HUDEP-2 (cell line): ENCODE data around the gene USH1C.
A peak's percentile ranks its signal among the peaks of the same experiment; 100 is the strongest.

Source experiments
- DNase-seq, 76 experiments: peaks; one replicate each; lab custom pipeline; 2025; ENCODE audit not compliant: unreplicated experiment in 76 of 76; lab: John Stamatoyannopoulos, UW

Gene USH1C

DNA sequence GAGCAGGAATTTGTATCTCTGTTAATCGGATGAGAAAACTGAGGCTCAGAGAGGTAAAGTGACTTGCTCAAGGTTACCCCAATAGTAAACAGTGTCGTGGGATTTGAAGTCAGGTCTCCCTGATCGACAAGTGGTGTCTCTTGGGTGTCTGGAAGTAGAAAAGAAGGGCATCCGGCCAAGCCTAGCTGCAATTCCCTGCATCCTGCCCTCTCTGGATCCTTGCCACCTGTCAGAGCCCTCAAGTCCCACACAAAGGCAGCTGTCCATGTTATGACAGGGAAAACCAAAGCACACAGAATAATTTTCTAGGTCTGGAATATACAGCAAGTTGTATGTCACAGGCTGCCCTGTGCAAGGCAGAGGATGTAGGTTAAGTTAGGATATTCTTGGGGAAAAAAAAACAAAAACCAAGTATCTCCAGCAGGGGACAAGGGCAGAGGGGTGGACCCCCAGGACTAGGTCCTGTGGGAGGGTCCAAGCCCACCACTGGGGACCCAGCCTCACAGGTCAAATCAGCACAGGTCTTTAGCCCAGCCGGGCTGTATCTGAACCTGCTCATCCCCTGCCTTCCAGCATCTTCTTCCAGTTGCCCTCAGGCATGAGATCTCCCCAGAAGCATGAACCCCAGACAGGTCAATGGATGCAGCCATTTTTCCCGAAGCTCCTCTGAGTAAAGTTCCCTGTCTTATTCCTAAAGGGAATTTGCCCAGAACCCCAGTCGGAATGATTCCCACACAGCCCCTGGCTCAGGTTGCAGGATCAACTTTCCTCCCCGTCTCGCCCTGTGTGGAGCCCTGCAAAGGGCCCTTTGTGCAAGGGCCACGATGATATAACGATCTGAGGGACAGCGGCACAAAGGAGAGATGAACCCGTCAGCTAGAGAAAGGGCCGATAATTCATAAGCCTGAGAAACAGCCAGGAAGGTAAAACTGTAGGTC lies 15.0 kb downstream of the USH1C start:
- DNase-seq, result no peak

DNA sequence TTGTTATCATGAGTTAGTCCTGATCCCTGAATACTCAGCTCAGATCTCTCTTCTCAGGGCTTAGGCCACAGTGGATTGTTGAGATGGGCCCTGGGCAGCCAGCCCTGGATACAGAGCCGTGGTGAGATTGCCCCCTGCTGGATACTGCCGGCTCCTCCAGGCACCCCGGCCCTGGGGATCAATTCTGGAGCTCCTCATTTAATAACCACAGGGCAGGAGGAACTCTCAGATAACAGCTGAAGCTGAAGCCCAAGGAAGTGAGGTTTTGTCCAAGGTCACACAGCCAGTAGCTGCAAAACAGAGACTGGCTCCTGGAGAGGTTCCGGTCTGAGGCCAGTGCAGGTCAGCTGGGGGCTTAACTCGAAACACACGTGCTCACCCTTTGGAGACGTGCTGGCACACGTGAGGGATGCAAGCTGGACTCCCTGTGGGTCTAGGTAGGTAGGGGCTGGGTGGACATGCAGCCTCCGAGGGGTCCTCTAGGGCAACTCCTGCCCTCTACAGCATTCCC lies 16.0 kb downstream of the USH1C start:
- DNase-seq, result peak in 48 of 76 experiments; percentile 1 to 71 (median 30)

DNA sequence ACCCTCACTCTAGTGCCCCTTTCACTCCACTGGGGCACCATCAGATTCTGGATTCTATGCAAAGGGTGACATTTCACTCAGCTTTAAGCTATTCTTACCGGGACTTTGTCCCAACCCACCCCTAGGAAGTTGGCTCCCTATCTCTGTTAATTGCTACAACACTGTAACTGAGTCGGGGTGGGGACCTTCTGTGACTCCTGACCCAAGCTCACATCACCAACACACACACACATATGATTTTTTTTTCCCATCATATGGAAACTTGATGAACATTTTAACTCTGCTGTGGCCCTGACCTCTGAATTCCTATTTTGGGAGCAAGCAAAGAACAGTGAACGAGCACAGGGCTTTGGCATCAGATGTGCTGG lies 16.6 kb downstream of the USH1C start:
- no peak for DNase-seq

DNA sequence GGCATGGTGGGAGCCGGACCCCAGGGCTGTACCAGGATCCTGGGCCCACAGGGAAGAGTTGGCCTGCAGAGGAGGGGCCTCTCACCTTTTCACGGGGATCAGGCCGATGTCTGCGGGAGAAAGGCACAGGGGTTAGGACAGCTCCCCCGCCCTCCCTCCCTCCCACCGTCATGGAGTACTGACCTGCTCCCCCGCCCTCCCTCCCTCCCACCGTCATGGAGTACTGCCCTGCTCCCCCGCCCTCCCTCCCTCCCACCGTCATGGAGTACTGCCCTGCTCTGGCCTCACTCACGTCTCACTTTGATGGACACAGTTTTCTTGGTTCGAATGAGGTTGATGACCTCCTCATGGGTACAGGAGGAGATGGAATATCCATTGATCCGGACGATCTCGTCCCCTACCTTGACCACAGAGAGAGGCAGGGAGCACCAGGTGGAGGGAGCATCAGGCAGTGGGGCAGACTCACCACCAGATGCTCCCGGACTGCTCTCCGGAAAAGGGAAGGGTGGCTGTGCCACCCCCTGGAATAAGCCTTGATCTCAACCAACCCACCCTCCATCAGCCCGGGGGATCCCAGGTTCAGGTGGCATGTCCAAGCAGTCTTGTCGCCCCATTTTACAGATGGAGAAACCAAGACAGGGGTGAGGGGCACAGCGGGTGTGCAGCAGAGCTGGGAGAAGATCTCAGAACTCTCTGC lies 17.1 kb downstream of the USH1C start:
- no peak for DNase-seq

GRCh38 chr11:17526326-17526725 lies 17.9 kb downstream of the USH1C start:
- no peak for DNase-seq

- no peak for DNase-seq
Measured at GRCh38 chr11:17525570-17525969, 18.6 kb downstream of the USH1C start.

GRCh38 chr11:17524221-17524620 lies 20.0 kb downstream of the USH1C start:
- no peak for DNase-seq

GRCh38 chr11:17522655-17523054 lies 21.6 kb downstream of the USH1C start:
- no peak for DNase-seq

GRCh38 chr11:17521106-17521900 lies 22.9 kb downstream of the USH1C start:
- DNase-seq, result no peak

- DNase-seq, result no peak
Measured at GRCh38 chr11:17519061-17519885, 24.9 kb downstream of the USH1C start.

DNA sequence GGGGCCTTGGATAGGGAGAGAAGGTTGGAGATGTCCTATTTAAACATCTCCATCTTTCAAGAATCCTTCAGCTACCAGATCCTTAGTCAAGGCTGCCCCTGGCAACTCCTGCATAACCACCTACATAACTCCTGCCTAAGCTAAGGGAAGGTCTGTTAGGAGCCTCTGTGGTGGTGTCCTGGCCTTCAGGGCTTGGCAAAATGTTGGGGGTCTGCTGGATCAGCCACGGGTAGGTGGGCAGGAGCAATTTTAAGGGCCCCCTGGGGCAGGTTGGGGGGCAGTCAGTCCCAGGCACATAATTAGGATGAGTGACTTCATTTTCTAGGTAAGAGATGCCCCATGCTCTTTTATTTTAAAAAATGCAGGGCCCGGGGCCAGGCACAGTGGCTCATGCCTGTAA lies 25.9 kb downstream of the USH1C start:
- DNase-seq, result no peak

GRCh38 chr11:17517186-17517585 lies 27.0 kb downstream of the USH1C start:
- DNase-seq, result no peak

- no peak for DNase-seq
Measured at GRCh38 chr11:17516551-17517150, 27.6 kb downstream of the USH1C start.

DNA sequence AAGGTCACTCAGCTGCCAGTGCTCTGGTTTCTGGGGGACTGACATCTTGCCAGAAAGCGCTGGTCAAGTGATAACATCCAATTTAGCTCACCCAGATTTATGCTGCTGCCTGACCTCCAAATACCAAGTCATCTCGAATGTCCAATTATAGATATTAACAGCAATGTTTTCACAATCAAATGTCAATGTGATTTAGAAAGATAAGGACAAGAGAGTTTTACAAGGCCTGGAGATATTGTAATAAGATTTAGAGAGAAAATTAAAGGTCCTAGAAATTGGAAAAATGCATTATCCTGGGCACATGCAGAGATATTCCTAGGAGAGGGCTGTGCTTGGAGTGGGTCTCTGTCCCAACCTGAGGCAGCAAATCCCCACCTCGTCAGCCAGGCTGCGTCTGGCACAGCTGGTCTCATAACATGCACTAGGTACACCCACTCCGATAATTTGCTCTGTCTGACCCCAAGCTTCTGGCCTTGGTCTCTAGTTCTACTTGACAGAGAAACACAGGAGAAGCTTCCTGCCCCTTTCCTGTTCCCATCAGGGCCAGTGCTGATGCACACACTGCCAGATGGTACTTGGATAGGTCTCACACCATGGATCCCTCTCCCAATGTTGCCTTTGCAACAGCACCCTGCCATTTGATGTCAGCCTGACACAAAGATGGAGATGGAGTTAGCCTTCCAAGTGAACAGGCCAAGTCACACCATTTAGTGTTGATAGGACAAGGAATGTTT lies 28.6 kb downstream of the USH1C start:
- DNase-seq, result no peak

GRCh38 chr11:17514476-17514875 lies 29.7 kb downstream of the USH1C start:
- no peak for DNase-seq

- DNase-seq, result no peak
Measured at GRCh38 chr11:17513853-17514252, 30.4 kb downstream of the USH1C start.

GRCh38 chr11:17512101-17512500 lies 32.1 kb downstream of the USH1C start:
- no peak for DNase-seq

DNA sequence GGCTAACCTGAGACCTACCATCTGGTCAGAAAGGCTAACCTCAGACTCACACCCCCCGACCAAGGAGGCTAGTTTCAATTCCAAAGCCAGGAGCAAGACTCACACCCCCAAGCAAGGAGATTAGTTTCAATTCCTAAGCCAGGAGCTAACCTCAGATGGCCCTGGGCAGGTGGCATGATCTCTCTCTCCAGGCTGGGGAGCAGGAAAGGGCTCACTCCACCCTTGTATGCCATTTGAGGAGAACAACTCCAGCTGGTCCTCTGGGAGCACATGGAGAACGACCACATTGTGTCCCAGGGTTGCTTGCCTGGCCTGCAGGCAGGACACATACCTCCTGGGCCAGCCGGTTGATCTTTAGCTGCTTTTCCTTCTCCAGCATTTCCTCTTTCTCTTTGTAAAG lies 32.6 kb downstream of the USH1C start:
- no peak for DNase-seq
